HEK293T (cell line): Measurements from ENCODE around the gene RAN.

ENCODE experiments used
- CTCF ChIA-PET: fragments of 350-600 bp; formaldehyde crosslinking; extraction: SDS; loops from one replicate; lab custom pipeline; 2021; ENCODE audit warnings: antibody characterized with exemption, inconsistent platforms; lab: Yijun Ruan, JAX
- POLR2A ChIA-PET: fragments of 350-600 bp; formaldehyde crosslinking; extraction: SDS; loops from one replicate; lab custom pipeline; 2020; ENCODE audit warnings: antibody characterized with exemption, inconsistent platforms; lab: Yijun Ruan, JAX
- DNase-seq: peaks from one replicate; pipeline ENCODE4 v3.0.0; 2012; ENCODE audit warnings: mixed read lengths; ENCODE audit errors: extremely low spot score
- ARNT ChIP-seq: fragments of 450-650 bp; IDR thresholded peaks from 2 replicates; pipeline ENCODE4 v1.6.1; 2017; ENCODE audit warnings: mild to moderate bottlenecking
- BHLHE40 ChIP-seq: fragments of 450-650 bp; IDR thresholded peaks from 2 replicates; pipeline ENCODE4 v1.6.1; 2016; ENCODE audit warnings: mild to moderate bottlenecking, moderate library complexity, borderline replicate concordance
- CTBP1 ChIP-seq: fragments of 450-650 bp; IDR thresholded peaks from 2 replicates; pipeline ENCODE4 v1.6.1; 2016; ENCODE audit warnings: borderline replicate concordance
- ELF4 ChIP-seq: fragments of 450-650 bp; IDR thresholded peaks from 2 replicates; pipeline ENCODE4 v1.6.1; 2017; ENCODE audit warnings: antibody characterized with exemption
- FOXA1 ChIP-seq: fragments of 450-650 bp; IDR thresholded peaks from 2 replicates; pipeline ENCODE4 v1.6.1; 2016; ENCODE audit warnings: mild to moderate bottlenecking
- FOXK2 ChIP-seq: fragments of 450-650 bp; IDR thresholded peaks from 2 replicates; pipeline ENCODE4 v1.6.1; 2016; ENCODE audit warnings: mild to moderate bottlenecking
- FOXM1 ChIP-seq: fragments of 450-650 bp; IDR thresholded peaks from 2 replicates; pipeline ENCODE4 v1.6.1; 2017; ENCODE audit warnings: mild to moderate bottlenecking, borderline replicate concordance
- HDGF ChIP-seq: fragments of 450-650 bp; IDR thresholded peaks from 2 replicates; pipeline ENCODE4 v1.6.1; 2017; ENCODE audit warnings: antibody characterized with exemption, borderline replicate concordance
- L3MBTL2 ChIP-seq: fragments of 450-650 bp; conservative IDR thresholded peaks from 2 replicates; pipeline ENCODE4 v1.6.1; 2016; ENCODE audit warnings: mild to moderate bottlenecking
- LEF1 ChIP-seq: fragments of 450-650 bp; IDR thresholded peaks from 2 replicates; pipeline ENCODE4 v1.6.1; 2017; ENCODE audit warnings: mild to moderate bottlenecking, borderline replicate concordance
- NFRKB ChIP-seq: fragments of 450-650 bp; IDR thresholded peaks from 2 replicates; pipeline ENCODE4 v1.6.1; 2016; ENCODE audit warnings: mild to moderate bottlenecking, moderate library complexity
- SP1 ChIP-seq: fragments of 450-650 bp; IDR thresholded peaks from 2 replicates; pipeline ENCODE4 v1.6.1; 2017
- SUZ12 ChIP-seq: fragments of 450-650 bp; IDR thresholded peaks from 2 replicates; pipeline ENCODE4 v1.6.1; 2016; ENCODE audit warnings: mild to moderate bottlenecking
- TARDBP ChIP-seq: fragments of 450-650 bp; IDR thresholded peaks from 2 replicates; pipeline ENCODE4 v1.6.1; 2016
- ZNF384 ChIP-seq: fragments of 450-650 bp; IDR thresholded peaks from 2 replicates; pipeline ENCODE4 v1.6.1; 2016
- TF ChIP-seq, protein P1 (sequence below): fragments of 450-650 bp; IDR thresholded peaks from 2 replicates; pipeline ENCODE4 v1.6.1; 2016

RAN gene

GRCh38 chr12:130922511-130922953, 50.7 kb downstream of the RAN start:
- DNase-seq, result no peak
- CTCF ChIA-PET, result interaction anchor here (0.7 kb wide), 1 partner anchor 466 kb away, joined by 3 read pairs; no protein-coding TSS in a partner anchor
- POLR2A ChIA-PET, result no interaction called here
- TF ChIP-seq CTBP1 (no peak), HDGF (no peak), BHLHE40 (no peak), FOXA1 (no peak), SUZ12 (no peak), ELF4 (no peak), FOXM1 (no peak), SP1 (no peak), ARNT (no peak), ZNF384 (no peak), NFRKB (no peak), LEF1 (no peak), FOXK2 (no peak), TARDBP (no peak), L3MBTL2 (no peak)
- TF ChIP-seq, protein P1, sequence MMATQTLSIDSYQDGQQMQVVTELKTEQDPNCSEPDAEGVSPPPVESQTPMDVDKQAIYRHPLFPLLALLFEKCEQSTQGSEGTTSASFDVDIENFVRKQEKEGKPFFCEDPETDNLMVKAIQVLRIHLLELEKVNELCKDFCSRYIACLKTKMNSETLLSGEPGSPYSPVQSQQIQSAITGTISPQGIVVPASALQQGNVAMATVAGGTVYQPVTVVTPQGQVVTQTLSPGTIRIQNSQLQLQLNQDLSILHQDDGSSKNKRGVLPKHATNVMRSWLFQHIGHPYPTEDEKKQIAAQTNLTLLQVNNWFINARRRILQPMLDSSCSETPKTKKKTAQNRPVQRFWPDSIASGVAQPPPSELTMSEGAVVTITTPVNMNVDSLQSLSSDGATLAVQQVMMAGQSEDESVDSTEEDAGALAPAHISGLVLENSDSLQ, result no peak

DNA sequence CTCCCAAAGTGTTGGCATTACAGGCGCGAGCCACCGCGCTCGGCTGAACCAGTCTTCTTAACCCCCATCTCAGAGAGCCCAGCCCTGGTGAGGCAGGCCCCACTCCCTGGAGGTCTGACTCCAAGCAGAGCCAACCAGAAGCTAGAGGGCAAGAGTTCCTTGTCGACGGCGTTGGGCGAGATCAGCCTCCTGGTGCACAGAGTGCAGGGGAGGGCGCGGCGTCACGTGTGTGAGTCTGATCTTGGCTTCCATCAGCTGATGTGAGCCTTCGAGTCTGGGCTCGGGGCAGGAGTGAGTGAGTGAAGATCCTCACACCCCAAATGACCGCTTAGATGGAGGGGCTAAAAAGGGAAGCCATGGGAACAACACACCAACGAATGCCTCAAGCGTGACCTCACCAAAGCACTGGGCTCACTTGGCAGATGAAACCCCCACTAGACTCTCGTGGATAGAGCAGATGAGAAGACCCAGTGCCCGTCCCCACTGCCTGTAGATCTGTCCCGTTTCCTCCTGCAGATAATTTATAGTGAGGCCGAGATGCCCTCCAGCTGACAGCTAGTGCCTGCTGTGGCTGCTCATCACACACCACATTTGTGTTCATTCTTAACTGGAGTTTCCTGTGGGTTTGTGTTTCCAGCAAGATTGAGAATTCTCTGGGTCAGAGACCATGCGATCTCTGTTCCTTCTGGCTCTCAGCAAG, 53.2 kb downstream of the RAN start:
- TF ChIP-seq ARNT (no peak), LEF1 (no peak), HDGF (no peak), FOXK2 (no peak), FOXM1 (no peak), FOXA1 (no peak)
- POLR2A ChIA-PET, result no interaction called here
- no peak for DNase-seq
- CTCF ChIA-PET, result no interaction called here

DNA sequence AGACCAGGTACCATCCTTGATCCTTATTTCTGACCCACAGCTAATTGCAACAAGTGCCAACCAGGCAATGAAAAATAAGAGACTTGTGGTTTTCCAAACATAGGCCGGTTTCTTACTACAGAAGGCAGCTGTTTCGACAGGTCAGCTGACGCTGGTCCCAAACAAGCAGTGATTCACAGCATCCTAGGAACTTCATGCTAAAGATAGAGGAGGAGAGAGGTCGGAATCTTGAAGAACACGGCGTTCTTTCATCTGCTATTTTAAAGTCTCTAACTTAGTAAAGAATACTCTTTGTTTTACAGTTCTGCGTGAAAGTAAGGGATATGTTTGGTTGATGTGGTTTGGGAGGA, 53.8 kb downstream of the RAN start:
- DNase-seq, result no peak
- ChIA-PET CTCF (no interaction called here), POLR2A (no interaction called here)
- TF ChIP-seq TARDBP (no peak), FOXM1 (no peak), HDGF (no peak), BHLHE40 (no peak), SP1 (no peak), FOXA1 (no peak), LEF1 (no peak)
- TF ChIP-seq, protein P1, result no peak
